HG02610 (cell line): ENCODE results near the gene FBLN1.
"Not testable (repeated sequence)": the region's sequence is repeated elsewhere in the genome, so short reads cannot be mapped to it uniquely, and the experiment has no call there.

Source experiments
- ATAC-seq: cut with Tn5 transposase; IDR thresholded peaks from one replicate; pipeline ENCODE4 v1.9.1; 2021; ENCODE audit warnings: mild to moderate bottlenecking, moderate library complexity; ENCODE audit not compliant: unreplicated experiment

FBLN1 gene

DNA sequence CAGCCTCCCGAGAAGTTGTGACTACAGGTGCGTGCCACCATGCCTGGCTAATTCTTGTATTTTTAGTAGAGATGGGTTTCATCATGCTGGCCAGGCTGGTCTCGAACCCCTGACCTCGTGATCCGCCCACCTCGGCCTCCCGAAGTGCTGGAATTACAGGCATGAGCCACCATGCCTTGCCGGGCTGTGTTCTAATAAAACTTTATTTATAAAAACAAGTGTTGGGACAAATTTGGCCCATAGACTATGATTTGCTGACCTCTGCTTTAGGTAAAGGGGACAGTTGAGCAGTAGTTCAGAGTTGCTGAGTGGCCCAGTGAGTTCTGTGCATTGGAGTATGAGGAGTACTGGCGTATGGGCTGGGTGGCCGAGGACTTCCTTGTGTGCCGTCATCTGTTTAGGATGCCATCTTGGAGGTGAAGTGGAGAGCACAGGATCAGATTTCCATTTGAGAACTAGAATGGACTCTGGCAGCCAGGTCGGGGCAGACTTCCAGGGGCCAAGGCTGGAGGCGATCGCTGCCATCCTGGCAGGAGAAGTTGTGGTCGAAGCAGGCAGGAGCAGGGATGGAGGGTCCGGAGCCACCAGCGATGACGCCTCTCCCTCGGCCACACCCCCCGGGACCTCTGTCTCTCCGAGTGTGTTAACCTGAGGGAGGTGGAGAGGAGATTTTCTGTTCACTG is 43.8 kb downstream of the FBLN1 start:
- ATAC-seq, result no peak

DNA sequence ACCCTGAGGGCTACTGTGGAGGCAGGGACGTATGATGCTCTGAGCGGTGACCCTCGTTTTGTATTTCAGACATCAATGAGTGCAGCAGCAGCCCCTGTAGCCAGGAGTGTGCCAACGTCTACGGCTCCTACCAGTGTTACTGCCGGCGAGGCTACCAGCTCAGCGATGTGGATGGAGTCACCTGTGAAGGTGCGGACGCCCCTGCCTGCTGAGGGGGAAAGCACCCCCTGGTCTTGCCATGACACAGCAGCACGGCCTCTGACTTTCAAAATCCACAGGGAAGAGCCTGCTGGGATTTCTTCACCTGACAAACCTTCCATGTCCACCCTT is 44.3 kb downstream of the FBLN1 start:
- no peak for ATAC-seq

DNA sequence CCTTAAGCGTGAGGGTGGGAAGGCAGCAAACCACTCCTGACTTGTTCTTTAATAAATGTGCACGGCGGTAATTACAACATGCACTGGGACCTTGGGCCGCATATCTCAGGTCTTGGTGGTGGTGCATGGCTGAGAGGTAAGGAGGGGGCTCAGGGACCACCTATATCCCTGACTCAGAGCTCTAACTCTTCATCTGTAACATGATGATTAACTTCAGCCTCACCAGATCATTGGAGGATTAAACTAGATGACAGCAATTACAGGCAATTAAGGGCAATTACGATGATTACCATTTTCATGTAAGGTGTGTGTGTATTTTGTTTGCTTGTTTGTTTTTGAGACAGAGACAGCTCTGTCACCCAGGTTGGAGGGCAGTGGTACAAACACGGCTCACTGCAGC is 45.0 kb downstream of the FBLN1 start:
- ATAC-seq, result no peak

DNA sequence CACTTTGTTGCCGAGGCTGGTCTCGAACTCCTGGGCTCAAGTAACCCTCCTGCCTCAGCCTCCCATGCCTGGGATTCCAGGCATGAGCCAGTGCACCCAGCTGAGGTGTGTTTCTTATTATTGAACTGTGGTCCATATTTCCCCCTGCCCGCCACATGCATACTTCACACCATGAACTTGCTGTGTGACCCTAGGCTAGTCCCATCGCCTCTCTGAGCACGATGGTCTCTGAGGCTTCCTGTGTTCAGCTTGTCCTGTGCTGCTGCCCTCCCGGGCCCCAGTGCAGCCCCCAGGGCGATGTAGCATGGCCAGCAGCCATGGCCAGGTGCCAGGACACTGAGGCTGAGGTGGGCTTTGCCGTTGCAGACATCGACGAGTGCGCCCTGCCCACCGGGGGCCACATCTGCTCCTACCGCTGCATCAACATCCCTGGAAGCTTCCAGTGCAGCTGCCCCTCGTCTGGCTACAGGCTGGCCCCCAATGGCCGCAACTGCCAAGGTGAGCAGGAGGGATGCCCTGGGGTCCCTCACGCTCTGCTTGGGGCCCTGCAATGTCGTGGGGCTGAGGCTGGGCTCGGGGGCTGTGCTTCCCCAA is 45.7 kb downstream of the FBLN1 start:
- ATAC-seq, result no peak

DNA sequence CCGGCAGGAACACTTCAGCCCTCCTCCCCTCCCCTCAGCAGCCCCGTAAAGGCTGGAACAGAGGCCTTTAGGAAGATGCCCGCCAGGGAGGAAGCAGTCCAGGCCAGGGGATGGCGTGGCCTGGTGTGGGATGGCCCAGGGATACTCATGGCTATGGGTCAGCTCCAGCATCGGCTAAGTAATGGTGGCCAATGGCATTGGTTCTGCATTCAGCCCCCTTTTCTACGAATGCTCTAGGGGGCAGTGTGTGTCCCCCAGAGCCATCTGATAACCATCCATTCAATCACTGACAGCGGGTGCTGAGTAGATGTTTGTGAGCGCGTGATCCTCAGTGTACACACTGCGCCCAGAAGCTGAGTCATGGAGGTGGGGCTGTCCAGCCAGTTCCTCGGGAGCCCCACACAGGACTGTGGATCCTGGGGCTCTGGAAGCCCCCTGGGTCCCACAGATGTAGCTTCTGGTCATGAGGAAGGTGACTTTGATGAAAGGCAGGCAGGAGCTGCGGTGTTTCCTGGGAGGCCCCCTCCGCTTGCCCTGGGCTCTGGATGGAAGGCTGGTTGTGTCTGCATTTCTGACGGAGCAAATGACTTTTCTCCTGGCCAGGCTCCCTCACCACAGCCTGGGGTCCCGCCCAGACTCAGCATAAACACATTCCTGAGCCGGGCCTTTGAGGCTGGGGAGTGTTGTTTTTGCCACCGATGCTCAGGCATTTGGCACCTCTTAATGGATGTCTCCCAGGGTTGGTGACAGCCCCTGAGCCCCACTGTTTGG is 46.5 kb downstream of the FBLN1 start:
- ATAC-seq, result no peak

DNA sequence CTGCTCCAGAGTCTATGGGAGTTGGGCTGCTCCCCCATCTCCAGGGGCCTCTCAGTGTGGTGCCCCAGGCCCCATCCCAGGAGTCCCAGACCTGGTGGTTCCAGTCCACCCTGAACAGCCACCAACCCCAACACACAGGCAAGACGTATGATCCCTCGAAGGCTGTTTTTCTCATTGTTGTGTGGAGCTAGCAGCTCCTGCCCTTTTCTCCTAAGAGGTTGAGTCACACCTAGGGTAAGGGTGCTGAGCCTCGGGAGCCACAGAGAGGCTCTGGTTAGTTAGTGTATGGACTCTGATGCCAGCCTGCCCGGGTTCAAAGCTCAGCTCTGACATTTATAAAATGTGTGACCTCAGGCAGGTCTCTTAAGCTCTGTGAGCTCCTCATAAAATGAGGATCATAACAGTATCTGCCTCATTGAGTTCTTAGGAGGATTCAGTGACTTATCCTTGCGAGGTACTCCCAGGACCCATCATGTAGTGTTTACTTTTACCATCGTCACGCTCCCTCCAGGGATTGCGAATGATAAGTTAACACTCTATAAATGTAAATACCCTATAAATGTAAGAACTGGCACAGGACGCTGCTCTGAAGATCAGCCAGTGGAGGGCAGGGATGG is 47.2 kb downstream of the FBLN1 start:
- ATAC-seq, result no peak

DNA sequence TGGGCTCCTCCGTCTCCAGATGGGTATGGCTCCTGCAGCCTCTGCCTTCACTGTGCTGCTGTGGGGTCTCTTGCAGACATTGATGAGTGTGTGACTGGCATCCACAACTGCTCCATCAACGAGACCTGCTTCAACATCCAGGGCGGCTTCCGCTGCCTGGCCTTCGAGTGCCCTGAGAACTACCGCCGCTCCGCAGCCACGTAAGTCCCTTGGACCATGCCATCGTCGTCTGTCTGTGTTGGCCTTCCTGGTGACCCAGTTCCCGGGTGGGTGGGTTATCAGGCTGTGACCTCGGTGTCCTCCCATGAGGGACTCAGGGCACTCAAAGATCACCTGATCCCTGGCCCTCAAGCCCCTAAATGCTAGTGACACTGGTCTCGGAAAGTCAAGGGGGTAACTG is 47.7 kb downstream of the FBLN1 start:
- ATAC-seq, result no peak

DNA sequence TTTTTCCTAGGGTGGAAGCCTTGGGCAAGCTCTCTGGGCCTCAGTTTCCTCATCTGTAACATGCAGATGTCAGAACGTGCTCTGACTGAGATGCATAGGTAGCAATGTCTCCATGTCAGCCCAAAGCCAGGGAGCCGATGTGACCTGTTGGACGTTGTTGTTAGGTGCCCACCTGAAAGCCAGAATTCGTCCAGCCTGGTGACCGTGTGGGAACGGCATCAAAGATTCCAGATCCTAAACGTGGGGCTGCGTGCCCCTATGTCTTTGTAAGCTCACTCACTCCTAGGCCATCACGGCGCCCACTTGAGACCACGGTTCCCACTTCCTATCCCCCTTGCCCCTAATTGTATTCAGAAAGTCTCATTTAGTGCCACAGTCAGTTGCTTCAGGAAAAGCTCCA is 48.2 kb downstream of the FBLN1 start:
- ATAC-seq, result no peak

DNA sequence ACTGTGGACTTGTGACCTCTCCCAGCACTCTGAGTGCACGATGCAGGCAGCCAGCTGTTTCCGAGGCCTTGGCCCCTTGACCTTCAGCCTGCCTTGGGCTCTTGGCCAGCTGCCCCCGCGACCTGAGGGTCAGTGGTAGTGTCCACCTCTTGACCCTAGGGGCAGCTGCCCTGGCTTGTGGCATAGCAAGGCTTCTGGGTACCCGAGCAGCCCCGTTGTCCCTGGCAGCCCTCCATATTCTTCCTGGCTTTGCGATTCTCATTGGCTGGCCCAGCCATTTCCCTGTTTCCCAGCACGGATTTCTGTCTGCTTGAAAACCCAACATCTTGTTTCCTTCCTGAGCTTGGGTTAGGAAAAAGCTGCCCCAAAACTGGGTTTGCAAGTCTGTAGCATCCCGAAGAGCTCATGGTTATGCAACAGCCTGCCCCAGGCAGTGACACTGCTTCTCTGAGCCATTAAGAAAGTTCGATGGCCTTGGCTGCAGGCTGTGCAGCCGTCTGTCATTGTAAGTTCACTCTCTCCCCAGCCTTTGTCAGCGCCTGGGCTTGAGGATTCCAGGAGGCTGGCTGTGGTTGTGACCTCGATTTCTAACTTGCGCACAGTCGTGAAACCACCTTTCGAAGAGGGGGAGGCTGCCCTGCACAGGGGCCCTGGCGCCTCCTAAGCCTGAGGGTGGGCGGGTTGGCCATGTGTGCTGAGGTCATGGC is 48.8 kb downstream of the FBLN1 start:
- ATAC-seq, result no peak

DNA sequence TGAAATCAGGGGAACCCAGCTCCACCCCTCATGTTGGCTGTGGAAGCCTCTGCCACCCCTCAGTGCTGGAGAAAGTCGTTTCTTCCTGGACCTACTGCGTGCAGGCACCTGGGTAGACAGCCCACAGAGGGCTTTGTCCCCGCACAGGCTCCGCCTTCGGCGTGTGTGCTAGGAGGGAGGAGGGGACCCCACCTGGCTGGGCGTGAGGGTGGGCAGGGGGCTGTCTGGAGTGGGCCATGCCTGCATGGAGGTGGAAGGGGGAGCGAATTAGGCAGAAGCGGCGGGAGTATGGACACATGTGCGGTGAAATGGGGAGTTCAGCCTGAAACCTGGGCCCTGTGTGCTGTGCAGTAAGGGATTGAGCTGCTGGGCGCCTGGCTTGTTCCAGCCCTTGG is 49.3 kb downstream of the FBLN1 start:
- no peak for ATAC-seq

DNA sequence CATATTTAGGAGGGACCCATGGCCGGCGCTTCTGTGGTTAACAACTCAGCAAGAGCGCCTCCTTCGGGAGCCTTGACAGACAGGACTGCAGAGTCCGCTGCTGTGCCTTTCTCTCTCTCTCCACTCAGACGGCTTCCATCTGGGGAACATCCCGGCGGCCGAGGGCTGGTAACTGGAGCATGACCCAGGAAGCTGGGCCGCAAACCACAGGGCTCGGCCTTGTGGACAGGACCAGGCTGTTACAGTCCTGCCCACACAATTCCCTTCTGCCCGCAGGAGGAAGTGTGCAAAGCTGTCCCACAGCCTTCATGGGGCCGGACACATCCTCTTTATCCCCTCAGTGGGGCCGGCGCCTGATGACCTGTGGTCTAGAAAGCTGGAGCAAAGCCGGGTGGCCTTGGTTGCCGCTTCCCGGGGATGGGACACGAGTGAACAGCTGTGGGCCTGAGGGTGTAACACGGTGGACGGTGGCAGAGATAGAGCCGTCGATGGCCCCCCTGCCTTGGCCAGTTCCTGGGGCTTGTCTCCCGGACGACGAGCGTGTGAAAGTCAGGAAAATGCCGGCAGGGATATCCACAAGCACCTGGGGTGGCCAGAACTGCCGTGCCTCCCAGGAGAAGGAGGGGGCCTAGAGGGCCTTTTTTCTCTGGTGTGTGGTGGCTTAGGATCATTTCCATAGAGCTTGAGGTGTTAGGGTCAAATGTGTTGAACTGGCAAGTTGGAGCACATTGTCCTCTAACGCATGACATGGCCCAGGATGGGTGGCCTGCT is 50.1 kb downstream of the FBLN1 start:
- ATAC-seq, result no peak

DNA sequence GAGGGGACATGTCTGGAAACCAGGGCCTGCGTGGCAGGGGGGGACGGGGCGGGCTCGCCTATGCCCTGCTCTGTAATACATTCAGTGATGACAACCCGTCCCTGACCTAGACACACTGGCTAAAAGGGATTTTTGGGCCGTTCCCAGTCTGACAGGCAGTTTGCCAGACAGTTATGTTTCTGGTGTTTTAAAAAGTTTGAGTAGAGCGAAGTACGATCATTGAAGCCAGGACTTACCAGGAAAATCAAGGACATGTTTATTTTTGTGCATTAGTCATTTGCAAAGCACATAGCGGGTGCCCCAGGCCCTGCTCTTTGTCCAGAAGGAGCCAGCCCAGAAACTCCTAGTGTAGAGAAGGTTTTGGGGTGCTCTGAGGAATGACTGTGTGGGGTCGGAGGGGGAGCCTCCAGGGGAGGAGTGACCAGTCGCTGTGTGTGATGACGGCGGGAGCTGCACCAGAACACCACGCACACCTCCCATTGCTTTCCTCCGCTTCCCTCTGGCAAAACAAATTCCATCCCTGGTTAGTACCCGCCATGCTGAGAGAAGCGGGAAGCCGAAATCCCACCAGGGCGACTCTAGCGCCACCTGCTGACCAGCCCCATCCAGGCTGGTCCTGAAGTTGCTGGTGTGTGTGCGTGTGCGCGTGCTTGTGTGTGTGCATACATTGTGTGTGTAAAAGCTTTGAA is 50.8 kb downstream of the FBLN1 start:
- ATAC-seq, result no peak

DNA sequence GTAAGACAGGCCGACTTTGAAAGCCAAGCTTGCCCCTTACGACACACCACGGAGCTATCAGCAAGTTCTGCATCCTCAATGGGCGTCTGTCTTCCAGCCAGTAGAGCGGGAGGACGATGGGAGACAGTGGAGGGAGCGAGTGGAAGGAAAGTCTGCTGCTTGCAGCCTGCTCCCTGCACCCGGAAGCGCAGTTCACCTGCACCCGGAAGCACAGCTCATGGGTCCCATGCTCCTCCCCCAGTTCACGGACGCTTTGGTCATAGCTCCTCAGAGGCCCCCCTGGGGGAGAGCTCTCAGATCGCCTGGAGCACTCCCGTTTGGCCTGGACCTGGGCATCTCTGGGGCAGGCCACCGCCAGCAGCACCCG is 51.3 kb downstream of the FBLN1 start:
- no peak for ATAC-seq

DNA sequence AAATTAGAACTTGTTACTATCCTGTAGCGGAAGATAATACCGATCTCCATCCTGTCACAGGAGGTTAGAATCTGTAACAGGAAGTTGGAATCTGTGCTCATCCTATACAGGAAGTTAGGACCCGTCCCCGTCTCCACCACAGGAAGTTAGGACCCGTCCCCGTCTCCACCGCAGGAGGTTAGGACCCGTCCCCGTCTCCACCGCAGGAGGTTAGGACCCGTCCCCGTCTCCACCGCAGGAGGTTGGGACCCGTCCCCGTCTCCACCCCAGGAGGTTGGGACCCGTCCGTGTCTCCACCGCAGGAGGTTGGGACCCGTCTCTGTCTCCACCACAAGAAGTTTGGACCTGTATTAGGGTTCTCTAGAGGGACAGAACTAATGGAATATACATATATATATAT is 52.2 kb downstream of the FBLN1 start:
- no peak for ATAC-seq

DNA sequence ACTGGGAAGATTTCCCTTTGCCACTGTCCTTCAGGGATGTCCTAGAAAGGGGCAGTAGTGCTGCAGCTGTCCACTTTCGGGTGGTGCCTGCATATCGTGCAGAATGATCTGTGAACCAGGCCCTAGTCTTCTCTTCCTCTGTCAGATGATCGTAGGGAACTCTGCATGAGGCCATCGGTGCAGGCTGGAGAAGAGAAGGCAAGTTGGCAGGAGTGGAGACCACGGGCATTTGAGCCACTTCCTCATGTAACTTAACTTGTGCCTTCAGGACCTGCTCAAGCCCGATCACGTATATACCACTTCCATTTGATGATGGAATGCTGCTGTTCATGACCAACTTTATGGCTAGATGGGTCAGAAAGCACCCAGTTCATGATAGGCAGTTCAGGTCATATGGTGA is 55.2 kb downstream of the FBLN1 start:
- ATAC-seq, result not testable (repeated sequence)

DNA sequence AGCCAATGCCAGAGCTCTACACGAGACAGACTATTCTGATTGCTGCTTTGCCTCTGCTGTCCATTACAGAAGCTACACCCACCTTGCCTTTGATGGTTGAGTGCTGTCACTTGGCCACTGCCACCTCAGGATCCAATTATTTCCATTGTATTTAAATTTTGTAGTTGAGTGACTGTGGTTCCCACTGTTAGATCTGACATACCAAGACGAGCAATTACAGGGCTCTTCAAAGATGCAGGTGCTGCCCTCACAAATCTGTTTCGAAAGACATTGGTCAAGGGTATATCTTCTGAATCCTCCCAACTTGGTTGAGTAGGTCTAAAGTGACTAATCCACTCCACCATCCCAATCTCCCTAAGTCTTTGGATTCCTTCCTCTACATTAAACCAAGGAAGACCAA is 57.4 kb downstream of the FBLN1 start:
- ATAC-seq, result not testable (repeated sequence)

DNA sequence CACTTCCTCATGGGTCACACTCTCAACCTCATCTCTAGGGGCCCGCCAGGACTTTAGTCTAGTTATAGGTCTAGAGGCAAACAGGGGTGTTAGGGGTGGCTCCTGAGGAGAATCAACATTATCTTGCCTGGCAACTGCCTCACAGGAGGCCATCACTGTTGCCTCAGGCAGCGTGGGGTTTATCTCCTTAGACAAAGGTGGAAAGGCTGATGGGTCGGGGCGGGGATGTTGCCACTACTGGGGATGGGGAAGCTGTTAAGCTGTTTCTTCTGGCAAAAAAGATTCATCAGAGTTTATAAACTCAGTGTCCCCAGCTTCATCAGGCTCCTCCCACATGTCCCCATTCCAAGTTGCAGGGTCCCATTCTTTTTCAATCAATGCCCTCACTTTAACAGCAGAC is 58.1 kb downstream of the FBLN1 start:
- not testable (repeated sequence) for ATAC-seq

DNA sequence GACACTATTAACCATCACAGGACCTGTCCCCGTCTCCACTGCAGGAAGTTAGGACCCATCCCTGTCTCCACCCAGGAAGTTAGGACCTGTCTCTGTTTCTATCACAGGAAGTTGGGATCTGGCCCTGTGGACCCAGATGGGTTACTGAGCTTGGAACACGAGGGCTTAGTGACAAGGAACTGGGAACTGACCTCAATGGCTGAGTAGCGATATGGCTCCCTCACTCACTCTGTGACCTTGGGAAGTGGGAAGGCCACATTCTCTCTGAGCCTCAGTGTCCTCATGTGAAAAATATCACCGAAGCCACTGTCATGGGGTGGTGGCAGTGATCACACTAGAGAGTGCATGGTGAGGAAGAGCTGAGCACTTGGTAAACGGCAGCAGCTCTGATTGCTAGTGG is 59.4 kb downstream of the FBLN1 start:
- ATAC-seq, result no peak

DNA sequence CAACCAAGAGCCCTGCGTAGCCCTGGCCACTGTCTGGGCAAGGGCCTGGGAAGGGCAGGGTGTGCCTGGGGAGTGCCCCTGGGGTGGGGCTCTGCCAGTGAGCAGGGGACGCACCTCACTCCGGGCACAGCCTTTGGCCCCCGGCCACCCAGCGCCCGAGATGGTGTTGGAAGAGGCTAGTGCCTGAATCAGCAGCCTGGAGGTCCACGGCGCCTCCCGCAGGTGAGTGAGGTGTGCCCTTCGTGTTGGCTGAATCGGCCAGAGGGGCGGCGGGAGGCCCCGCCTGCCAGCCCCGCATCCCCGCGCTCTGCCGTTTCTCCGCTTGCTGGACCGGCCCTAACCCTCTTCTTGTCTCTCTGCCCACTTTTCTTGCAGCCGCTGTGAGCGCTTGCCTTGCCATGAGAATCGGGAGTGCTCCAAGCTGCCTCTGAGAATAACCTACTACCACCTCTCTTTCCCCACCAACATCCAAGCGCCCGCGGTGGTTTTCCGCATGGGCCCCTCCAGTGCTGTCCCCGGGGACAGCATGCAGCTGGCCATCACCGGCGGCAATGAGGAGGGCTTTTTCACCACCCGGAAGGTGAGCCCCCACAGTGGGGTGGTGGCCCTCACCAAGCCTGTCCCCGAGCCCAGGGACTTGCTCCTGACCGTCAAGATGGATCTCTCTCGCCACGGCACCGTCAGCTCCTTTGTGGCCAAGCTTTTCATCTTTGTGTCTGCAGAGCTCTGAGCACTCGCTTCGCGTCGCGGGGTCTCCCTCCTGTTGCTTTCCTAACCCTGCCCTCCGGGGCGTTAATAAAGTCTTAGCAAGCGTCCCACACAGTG is 60.1 kb downstream of the FBLN1 start:
- ATAC-seq, result no peak
